ENCODE results near the gene PRPF38B.

Gene PRPF38B

GRCh38 chr1:108718927-108719655 lies 27.0 kb downstream of the PRPF38B start:
- DNase-seq: no peak

- DNase-seq: no peak
Observed at GRCh38 chr1:108719656-108720435, 27.7 kb downstream of the PRPF38B start.

- no peak for DNase-seq
Observed at GRCh38 chr1:108722292-108722691, 30.2 kb downstream of the PRPF38B start.

GRCh38 chr1:108725906-108726305 lies 33.8 kb downstream of the PRPF38B start:
- DNase-seq: no peak

- no peak for DNase-seq
Observed at GRCh38 chr1:108728327-108728923, 36.3 kb downstream of the PRPF38B start.

- no peak for DNase-seq
Observed at GRCh38 chr1:108729481-108729880, 37.4 kb downstream of the PRPF38B start.

GRCh38 chr1:108732398-108732797 lies 40.3 kb downstream of the PRPF38B start:
- no peak for DNase-seq

GRCh38 chr1:108734171-108734865 lies 42.2 kb downstream of the PRPF38B start:
- DNase-seq: no peak

- no peak for DNase-seq
Observed at GRCh38 chr1:108742253-108742652, 50.1 kb downstream of the PRPF38B start.

GRCh38 chr1:108745980-108746381 lies 53.9 kb downstream of the PRPF38B start:
- DNase-seq: no peak

GRCh38 chr1:108746382-108747170 lies 54.5 kb downstream of the PRPF38B start, which contains the start of gene STXBP3:
STXBP3 (plus strand) TSS chr1:108746674; CDS start chr1:108746738, 64 bp downstream.
- peak; percentile 91 for DNase-seq

- peak; percentile 55 for DNase-seq
Observed at GRCh38 chr1:108747171-108747850, 55.2 kb downstream of the PRPF38B start.

GRCh38 chr1:108747898-108748297 lies 55.8 kb downstream of the PRPF38B start:
- no peak for DNase-seq

- no peak for DNase-seq
Observed at GRCh38 chr1:108749081-108749480, 57.0 kb downstream of the PRPF38B start.

GRCh38 chr1:108750476-108751181 lies 58.5 kb downstream of the PRPF38B start:
- no peak for DNase-seq

All from NCI-H510A (cell line).